Jurkat, Clone E6-1 (cell line): Measurements from ENCODE around the gene INPP5B.
A peak's percentile ranks its signal among the peaks of the same experiment; 100 is the strongest.

Experiments
- DNase-seq: peaks from one replicate; pipeline ENCODE4 v3.0.0-alpha.2; 2011; ENCODE audit warnings: low read depth, low spot score
- H3K4me3 ChIP-seq: 2 replicates; pipeline ENCODE4 v1.5.1; 2011; ENCODE audit warnings: mild to moderate bottlenecking, low read length, control low read depth, moderate library complexity

INPP5B gene

DNA sequence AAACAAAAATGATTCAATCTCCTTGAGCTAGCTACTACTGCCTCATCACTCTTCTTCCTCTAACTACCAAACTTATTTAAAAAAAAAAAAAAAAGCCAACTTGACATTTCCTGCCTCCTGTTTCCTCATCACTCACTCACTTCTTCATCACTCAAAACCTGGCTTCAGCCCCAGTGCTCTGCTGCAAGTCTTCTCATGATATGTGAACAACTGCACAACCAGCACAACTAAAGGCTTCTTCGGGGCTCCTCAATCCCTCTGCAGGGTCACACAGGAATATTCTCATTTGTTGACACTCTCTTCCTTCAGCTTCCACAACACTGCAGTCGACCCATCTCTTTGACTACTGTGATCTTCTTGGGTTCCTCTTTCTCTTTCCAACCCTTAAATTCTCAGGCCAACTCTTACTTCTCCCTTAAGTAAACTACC, 95.1 kb downstream of the INPP5B start:
- peak; percentile 20 for DNase-seq
- H3K4me3 ChIP-seq: no peak overlapping the region

DNA sequence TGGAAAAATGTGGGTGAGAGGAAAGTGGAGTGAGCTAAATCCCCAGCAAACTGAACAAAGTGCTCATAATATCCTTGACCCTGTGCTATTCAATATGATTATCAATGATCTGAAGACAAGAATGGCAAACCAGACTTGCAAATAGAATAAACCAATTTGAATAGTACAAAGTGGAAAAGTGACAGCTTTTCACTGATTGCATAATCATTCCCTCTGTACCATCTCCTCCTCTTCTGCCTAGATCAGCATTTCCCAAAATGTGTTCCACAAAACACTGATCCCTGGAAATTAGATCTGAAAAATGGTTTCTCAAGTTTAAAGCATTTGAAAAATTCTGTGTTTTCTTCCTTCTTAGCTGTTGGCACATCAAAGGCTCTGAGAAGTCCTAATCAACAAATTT, 95.6 kb downstream of the INPP5B start:
- H3K4me3 ChIP-seq: no peak overlapping the region
- DNase-seq: no peak

DNA sequence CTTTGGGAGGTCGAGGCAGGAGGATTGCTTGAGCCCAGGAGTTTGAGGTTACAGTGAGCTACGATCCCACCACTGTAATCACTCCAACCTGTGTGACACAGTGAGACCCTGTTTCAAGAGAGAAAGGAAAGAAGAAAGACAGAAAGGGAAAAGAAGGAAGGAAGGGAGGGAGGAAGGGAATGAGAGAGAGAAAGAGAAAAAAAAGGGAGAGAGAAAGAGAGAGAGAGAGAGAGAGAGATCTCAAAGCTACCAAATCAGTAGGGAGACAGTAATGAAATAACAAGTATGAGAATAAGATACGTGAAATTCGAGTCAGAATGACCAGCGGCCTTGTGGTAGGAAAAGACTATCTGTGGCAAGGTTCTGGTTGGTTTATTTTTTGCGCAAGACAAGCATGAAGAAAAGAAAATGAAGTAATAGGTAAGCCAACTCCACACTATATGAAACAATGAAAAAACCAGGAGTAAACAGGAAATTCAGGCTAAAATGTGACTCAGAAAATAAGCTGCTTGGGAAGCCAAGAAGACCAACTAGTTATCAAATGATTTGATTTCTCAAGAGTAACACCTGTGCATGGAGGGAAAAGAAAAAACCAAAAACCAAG, 96.4 kb downstream of the INPP5B start:
- H3K4me3 ChIP-seq: no peak overlapping the region
- DNase-seq: no peak

DNA sequence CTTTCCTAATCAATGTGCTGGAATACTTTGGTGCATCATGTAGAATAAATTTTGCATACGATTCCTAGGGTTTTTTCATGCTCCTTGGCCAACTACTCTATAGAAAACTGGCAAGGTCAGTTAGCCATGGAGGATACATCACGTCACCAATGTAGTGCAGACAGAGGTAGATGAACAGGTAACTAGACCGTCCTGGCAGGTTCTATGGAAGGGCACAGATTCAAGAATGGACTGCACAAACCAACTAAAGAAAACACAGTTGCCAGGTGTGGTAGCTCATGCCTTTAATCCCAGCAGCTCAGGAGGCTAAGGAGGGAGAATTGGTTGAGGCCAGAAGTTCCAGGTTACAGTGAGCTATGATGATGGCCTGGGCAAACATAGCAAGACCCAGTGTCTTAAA, 97.4 kb downstream of the INPP5B start:
- no peak for DNase-seq
- no peak overlapping the region for H3K4me3 ChIP-seq

DNA sequence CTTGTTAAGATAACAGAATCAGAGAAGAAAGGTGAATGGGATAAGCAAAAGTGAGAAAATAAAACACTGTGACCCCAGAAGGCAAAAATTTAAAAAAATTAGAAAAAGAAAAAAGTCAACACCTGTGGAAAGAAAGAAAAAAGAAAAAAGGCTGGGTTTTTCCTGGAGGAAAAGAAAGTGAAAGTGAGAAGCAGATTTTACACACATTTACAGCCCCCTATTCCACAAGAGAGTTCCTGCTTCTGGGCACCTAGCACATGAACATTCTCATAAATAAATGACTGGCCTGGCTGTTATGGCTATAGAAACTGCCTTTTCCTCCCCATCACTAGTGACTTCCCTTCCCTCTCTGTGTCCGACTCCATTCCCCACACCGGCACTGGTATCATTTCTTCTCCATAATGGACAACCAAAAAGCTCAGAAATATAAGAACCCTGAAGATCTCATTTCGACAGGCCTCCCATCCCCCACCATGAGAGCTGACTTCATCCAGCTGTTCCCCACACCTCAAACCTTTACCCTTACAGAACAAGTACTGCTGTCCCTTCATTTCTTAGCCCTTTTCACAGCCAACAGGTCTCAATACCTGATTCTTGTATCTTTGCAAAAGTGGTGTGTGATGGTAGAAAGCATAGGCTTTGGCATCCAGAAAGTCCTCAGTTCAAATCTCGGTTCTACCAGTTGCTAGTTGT, 100.1 kb downstream of the INPP5B start:
- DNase-seq: no peak
- no peak overlapping the region for H3K4me3 ChIP-seq

DNA sequence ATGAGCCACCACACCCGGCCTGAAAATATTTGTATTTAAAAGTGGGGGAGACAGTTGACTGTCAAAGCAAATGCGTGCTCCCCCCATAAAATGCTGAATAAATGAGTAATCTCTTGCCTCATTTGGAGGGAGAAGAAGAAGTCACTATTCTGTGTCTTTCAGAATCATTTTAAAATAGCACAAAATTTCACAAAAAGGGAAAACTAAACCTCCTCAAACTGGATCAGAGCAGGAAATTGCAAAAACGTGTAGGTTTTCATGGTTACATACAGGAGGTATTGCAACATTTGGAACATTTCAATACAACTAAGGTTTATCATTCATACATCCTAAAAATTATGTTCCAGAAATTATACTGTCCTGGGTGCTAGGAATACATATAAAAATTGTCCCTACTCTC, 101.1 kb downstream of the INPP5B start:
- DNase-seq: no peak
- H3K4me3 ChIP-seq: no peak overlapping the region

DNA sequence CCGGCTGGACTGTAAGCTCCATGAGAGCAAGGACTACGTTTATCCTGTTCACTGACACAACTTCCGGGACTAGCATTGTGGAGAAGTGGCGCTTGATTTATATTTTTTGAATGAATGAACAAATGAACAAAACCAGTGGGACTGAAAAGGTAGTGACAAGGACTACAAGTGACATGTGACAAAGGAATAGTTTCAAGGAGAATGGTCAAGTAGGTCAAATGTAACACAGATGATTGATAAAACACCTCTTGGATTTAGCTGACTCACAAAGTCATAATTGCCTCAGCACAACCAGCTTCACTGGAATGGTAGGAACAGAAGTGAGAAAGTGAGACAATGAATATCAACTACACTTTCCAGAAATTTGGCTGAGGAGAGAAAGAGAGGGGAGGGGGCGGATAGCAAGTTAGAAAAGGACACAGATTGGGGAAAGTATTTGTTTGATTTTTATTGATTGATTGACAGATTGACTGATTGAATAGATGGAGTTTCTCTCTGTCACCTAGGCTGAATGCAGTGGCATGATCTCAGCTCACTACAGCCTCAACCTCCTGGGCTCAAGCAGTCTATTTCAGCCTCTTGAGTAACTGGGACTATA, 101.7 kb downstream of the INPP5B start:
- H3K4me3 ChIP-seq: no peak overlapping the region
- DNase-seq: no peak

DNA sequence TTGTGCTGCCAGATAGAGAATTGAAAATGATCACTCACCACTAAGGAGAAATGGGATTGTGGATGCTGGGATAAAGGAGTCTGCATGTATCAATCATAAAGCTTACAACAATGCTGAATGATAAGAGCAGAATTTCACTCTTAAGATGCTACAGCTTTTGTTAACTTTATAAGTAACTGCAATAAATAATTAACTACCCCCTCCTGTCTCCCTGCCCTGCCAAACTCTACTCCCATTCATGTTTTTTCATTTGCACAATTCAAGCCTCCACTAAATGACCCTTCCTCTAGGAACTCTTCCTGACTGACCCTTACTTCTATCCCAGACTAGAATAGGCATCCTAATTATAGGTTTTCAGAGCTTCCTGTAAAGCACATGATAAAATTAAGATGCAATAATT, 102.3 kb downstream of the INPP5B start:
- H3K4me3 ChIP-seq: no peak overlapping the region
- DNase-seq: no peak

DNA sequence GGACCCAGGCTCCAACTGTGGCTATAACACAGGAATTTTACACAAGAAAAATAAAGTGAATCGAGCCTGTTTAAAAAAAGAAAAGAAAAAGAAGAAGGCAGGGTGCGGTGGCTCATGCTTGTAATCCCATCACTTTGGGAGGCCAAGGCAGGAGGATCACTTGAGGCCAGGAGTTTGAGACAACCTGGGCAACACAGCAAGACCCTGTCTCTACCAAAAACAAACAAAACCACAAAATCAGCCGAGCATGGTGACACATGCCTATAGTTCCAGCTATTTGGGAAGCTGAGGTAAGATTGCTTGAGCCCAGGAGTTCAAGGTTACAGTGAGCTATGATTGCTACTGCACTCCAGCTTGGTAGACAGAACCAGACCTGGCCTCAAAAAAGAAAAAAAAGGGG, 105.2 kb downstream of the INPP5B start:
- no peak for DNase-seq
- no peak overlapping the region for H3K4me3 ChIP-seq

DNA sequence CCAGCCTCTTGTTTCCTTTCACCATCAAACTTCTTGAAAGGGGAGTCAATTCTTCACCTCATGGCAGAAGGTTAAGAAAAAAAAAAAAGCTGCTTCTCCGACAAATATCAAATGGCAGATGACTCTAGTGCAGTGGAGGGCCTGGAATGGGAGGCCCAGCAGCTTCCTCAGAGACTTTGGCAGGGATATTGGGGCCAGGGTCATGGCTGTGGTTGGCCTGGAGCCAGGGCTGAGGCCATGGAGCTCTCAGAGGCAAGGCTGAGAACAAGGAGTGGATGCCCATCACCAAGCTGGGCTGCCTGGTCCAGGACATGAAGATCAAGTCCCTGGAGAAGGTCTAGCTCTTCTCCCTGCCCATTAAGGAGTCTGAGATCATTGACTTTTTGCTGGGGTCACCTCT, 106.1 kb downstream of the INPP5B start:
- no peak for DNase-seq
- no peak overlapping the region for H3K4me3 ChIP-seq

DNA sequence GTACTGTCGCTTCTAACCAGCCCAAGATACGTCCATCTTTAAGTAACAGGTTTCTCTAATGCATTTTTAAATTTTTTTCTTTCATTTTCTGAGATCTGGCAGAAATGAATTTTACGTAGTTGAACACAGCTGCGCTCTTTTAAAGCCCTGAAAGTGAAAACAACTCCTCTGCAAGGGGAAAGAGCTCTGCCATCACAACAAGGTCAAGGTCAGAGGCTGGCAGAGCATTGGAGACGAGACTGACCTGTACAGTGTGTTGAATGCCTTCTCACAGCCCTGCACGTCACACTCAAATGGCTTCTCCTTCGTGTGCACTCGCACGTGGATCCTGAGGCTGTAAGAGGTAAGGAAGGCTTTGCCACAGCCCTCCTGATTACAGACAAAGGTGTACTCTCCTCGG, 107.2 kb downstream of the INPP5B start:
- DNase-seq: no peak
- H3K4me3 ChIP-seq: no peak overlapping the region

DNA sequence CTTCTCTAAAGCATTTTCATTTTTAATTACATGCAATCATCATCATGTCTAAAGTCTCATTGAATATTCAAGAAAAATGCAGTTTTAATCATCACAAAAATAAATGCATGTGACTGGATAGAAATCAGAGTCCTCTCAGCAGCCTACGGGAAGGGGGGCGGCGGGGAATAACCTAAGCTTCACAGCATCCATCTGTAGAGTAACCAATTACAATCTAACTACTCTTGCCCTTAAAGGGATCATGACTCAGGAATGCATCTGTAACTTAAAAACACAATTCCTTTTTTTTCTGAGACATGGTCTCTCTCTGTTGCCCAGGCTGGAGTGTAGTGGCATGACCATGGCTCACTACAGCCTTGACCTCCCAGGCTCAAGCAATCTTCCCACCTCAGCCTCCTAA, 110.1 kb downstream of the INPP5B start:
- DNase-seq: no peak

DNA sequence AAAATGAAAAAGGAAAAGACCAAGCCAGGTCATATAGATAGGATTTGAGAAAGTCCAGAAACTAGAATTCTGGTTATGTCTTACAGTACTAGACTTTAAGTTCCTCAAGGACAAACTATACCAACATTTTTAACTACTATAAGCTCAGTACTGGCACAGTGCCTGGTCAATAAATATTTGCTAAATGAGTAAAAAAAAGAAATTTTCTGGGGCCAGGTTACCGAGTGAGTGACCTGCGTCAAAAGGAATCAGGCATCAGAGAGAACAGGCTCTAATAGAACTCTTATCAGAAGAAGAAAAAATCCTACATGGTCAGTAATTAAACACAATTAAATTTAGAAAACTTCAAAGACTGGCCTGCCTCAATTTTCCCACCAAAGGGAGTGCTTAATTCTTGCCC, 115.0 kb downstream of the INPP5B start:
- no peak overlapping the region for H3K4me3 ChIP-seq
- no peak for DNase-seq

More for the DNA sequence above, 110.1 kb downstream of the INPP5B start:
- H3K4me3 ChIP-seq: no peak overlapping the region

DNA sequence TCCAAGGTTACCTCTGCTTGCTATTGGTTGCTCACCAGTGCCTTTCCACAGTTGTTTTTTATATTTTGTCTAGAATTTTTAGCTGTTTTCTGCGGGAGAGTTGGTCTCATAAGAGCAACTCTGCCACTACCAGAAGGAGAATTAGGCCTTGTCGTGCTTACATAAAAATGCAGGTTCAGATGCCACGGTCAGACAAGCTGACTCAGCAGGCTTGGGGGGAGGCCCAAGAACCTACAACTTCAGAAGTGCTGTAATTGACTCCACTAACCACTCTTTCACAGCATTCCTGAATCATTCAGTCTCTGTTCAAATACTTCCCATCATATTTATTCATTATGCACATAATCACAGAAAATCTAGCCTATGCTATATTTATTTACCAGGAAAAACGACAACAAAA, 115.7 kb downstream of the INPP5B start:
- H3K4me3 ChIP-seq: no peak overlapping the region

DNA sequence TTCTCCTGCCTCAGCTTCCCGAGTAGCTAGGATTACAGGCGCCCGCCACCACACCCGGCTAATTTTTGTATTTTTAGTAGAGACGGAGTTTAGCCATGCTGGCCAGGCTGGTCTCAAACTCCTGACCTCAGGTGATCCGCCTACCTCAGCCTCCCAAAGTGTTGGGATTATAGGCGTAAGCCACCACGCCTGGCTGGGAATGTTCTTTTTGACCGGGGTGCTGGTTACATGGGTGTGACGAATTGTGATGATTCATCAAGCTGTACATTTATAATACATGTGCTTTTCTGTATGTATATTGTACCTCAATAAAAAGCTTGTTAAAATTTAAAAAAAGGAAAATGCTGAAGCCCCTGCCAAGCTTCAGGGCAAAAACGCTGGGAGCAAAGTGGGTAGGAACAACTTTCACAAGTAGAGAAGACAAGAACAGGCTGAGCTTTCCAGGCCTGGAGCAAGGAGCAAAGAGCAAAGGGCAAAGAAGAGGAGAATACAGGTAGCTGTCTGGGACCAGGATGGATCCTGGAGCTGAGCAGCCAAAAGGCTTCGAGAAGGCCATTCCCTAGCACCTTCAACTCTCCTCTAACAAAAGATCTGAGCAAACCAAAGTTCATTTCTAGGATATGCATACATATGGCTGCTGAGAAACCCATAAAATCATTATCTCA, 118.3 kb downstream of the INPP5B start:
- no peak for DNase-seq
- H3K4me3 ChIP-seq: no peak overlapping the region

More for the DNA sequence above, 115.7 kb downstream of the INPP5B start:
- DNase-seq: no peak

DNA sequence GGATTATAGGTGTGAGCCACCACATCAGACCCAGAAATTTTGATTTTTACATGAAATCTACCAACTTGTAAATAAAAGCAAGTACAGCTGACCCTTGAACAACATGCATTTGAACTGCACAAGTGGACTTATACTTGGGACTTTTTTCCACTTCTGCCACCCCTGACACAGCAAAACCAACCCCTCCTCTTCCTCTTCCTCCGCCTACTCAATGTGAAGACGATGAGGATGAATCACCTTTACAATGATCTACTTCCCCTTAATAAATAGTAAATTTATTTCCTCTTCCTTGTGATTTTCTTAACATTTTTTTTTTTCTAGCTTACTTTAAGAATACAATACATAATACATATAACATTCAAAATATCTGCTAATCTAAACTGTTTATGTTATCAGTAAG, 121.3 kb downstream of the INPP5B start:
- no peak for DNase-seq
- H3K4me3 ChIP-seq: no peak overlapping the region

DNA sequence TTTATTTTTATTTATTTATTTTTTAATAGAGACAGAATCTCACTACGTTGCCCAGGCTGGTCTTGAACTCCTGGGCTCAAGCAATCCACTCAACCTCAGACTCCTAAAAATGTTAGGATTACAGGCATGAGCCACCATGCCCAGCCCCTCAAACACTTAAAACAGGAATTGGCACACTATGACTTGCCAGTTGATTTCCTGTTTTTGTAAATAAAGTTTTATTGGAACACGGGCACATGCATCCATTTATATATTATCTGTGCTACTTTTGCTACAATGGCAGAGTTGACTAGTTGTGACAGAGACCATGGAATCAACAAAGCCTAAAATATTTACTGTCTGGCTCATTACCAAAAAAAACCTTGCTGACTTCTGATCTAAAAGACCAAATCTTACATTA, 122.9 kb downstream of the INPP5B start:
- H3K4me3 ChIP-seq: no peak overlapping the region
- DNase-seq: no peak

DNA sequence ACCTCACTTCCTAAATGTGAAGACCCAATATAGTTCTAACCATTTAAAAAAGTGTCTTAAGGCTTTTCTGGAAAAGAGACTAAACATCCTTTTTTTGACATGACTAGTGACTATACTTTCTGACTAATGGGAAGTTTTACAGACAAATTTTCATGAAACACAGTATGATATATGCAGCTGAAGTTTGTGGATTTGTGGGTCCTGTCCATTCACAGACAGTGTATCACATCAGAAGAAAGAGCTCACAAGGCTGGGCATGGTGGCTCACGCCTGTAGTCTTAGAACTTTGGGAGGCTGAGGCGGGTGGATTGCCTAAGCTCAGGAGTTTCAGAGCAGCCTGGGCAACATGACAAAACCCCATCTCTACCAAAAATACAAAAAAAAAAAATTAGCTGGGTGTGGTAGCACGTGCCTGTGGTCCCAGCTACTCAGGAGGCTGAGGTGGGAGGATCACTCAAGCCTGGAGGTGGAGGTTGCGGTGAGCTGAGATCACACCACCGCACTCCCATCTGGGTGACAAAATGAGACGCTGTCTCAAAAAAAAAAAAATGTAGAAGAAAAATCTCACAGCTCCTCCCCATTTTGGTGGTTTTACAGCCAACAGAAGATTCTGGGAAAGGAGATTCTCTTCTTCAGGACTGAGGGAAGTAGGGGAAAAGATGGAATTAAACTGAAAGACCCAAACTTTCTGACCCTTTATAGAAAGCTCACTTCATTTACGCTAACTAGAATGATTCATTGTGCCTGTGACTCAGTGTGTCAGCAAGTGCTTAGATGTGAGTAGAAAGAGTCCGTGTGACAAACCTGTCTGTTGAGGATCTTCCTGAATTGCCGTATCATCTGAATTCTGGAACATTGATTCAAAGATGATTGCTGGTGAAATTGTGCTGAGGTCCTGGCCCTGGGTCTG, 123.7 kb downstream of the INPP5B start:
- DNase-seq: no peak

DNA sequence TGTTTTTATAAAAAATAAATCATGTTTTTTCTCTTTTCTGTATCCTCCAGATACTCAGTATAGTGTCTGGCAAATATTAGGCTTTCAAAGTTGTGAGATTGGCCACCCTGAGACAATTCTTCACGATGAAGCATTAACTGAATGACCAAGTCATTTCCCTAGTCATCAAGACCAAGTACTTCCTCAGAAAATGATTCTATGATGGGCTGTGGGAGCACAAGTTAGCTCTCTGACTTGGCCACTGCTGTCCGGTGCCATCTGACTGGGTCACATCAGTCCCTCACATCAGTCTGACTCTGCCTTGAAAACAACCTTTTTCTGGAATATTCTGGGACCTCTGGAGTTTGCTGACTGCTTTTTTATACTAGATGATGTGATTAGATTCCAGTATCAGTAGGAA, 125.4 kb downstream of the INPP5B start:
- DNase-seq: no peak
- no peak overlapping the region for H3K4me3 ChIP-seq

More for the DNA sequence above, 123.7 kb downstream of the INPP5B start:
- H3K4me3 ChIP-seq: no peak overlapping the region
